ENCODE data around the gene PPP1R13L. TPM values are rescaled to one million over a fixed set of nuclear protein-coding genes. Genes with fewer than 3 reads are reported as not detected.
A peak's percentile ranks its signal among the peaks of the same experiment; 100 is the strongest.

The PPP1R13L gene
- total RNA-seq = 100 to 1,000 TPM; 112 to 230 TPM

GRCh38 chr19:45404557-45405434, at the start of gene PPP1R13L:
Gene PPP1R13L, minus strand, starts transcription at chr19:45405069. Its CDS starts 6,751 bp downstream, at chr19:45398318.
- Histone ChIP-seq H3K27me3 (no peaks in the 10 kb centered on the region), H3K4me3 (peak within 1 kb of the TSS; percentile 72 to 76)
- no peak for TF ChIP-seq CTCF (IDR thresholded peaks at IDR 0.05)

GRCh38 chr19:45451850-45452387, 47.0 kb upstream of the PPP1R13L start:
- DNase-seq (ENCODE audit: low spot score) = no peak
- Histone ChIP-seq H3K4me1 (peaks cover 4 to 44% of the 10 kb centered on the region in 2 donors), H3K36me3 (no peaks in the 10 kb centered on the region), H3K4me3 (no peak overlapping the region), H3K27ac (no peak overlapping the region), H3K27me3 (no peaks in the 10 kb centered on the region), H3K9me3 (no peaks in the 10 kb centered on the region)
- TF ChIP-seq CTCF (IDR thresholded peaks at IDR 0.05) = no peak

More at GRCh38 chr19:45404557-45405434, at the start of gene PPP1R13L:
- DNase-seq (ENCODE audit: low spot score) = peak; percentile 91
- Histone ChIP-seq H3K27ac (peak within 1 kb of the TSS; percentile 96 to 99), H3K9me3 (no peaks in the 10 kb centered on the region), H3K4me1 (peaks cover 0 to 61% of the 10 kb centered on the region in 2 donors), H3K36me3 (no peaks in the 10 kb centered on the region)

GRCh38 chr19:45451131-45451849, 46.4 kb upstream of the PPP1R13L start:
- H3K27me3 ChIP-seq = no peaks in the 10 kb centered on the region
- H3K27ac ChIP-seq = peak overlapping the region; percentile 83 to 86
- no peak for TF ChIP-seq CTCF (IDR thresholded peaks at IDR 0.05)
- DNase-seq (ENCODE audit: low spot score) = no peak
- H3K4me3 ChIP-seq = peak overlapping the region; percentile 57 to 72
- peaks cover 4 to 42% of the 10 kb centered on the region in 2 donors for H3K4me1 ChIP-seq
- no peaks in the 10 kb centered on the region for H3K36me3 ChIP-seq
- no peaks in the 10 kb centered on the region for H3K9me3 ChIP-seq

GRCh38 chr19:45450012-45450333, 45.1 kb upstream of the PPP1R13L start:
- no peak for TF ChIP-seq CTCF (IDR thresholded peaks at IDR 0.05)
- no peaks in the 10 kb centered on the region for H3K27me3 ChIP-seq
- no peak for DNase-seq (ENCODE audit: low spot score)
- no peaks in the 10 kb centered on the region for H3K9me3 ChIP-seq
- peak overlapping the region; percentile 83 to 86 for H3K27ac ChIP-seq
- H3K4me1 ChIP-seq = peaks cover 4 to 33% of the 10 kb centered on the region in 2 donors
- H3K36me3 ChIP-seq = no peaks in the 10 kb centered on the region
- peak overlapping the region; percentile 57 to 72 for H3K4me3 ChIP-seq

GRCh38 chr19:45448887-45449299, 44.0 kb upstream of the PPP1R13L start:
- Histone ChIP-seq H3K4me1 (peaks cover 4 to 36% of the 10 kb centered on the region in 2 donors), H3K9me3 (no peaks in the 10 kb centered on the region), H3K27ac (no peak overlapping the region), H3K27me3 (no peaks in the 10 kb centered on the region), H3K4me3 (no peak overlapping the region), H3K36me3 (no peaks in the 10 kb centered on the region)
- DNase-seq (ENCODE audit: low spot score) = no peak
- no peak for TF ChIP-seq CTCF (IDR thresholded peaks at IDR 0.05)
